Fibroblast of pulmonary artery (primary cell): ENCODE measurements around the gene AOPEP.

Source experiments
- DNase-seq: peaks from one replicate; pipeline ENCODE4 v3.0.0-alpha.2; 2010; ENCODE audit warnings: low read depth
- H3K4me3 ChIP-seq: replicated peaks from 2 replicates; pipeline ENCODE4 v1.5.1; 2011; ENCODE audit warnings: low read depth, mild to moderate bottlenecking, control low read depth, low read length, moderate library complexity
- TF ChIP-seq, protein P1 (sequence below): IDR thresholded peaks from 2 replicates; pipeline ENCODE4 v1.5.1; 2011; ENCODE audit warnings: mild to moderate bottlenecking, control low read depth, low read length, inconsistent platforms; ENCODE audit errors: missing control alignments

AOPEP gene

DNA sequence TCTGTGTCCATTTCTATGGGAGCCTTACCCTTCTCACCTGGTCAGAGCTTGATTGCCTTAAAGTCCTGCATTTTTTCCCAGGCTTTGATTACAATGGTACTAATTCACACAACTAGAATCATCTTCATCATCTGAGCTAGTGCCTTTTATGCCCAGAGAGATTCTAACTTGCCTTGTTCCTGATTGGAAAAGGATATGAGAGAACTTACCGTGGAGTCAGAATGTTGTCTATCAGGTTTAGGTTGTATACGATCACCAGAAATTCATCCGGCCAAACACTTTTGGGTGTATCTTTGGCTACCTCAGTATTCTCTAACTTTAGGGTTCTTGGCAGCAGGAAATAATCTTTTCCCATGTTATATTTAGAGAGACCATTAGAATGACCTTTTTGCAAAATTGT lies 71.7 kb downstream of the AOPEP start:
- TF ChIP-seq, protein P1, sequence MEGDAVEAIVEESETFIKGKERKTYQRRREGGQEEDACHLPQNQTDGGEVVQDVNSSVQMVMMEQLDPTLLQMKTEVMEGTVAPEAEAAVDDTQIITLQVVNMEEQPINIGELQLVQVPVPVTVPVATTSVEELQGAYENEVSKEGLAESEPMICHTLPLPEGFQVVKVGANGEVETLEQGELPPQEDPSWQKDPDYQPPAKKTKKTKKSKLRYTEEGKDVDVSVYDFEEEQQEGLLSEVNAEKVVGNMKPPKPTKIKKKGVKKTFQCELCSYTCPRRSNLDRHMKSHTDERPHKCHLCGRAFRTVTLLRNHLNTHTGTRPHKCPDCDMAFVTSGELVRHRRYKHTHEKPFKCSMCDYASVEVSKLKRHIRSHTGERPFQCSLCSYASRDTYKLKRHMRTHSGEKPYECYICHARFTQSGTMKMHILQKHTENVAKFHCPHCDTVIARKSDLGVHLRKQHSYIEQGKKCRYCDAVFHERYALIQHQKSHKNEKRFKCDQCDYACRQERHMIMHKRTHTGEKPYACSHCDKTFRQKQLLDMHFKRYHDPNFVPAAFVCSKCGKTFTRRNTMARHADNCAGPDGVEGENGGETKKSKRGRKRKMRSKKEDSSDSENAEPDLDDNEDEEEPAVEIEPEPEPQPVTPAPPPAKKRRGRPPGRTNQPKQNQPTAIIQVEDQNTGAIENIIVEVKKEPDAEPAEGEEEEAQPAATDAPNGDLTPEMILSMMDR = no peak
- no peak for DNase-seq

DNA sequence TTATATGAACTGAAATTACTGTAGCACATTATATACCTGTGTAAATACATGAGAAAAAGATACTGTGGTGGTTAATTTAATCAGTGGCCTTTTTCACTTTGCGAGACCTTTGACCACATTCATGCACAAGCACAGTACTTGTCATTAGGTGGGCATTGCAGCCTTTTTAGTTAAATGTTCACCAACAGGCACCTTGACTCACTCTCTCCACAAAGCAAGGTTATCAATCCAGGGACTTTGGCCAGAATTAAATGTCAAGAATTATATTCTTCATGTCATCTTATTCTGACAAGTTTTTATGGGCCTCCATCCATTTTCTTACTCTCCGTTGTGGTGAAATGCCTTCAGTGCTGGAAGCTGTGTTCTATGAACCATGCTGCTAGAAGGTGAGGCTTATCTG lies 72.2 kb downstream of the AOPEP start:
- TF ChIP-seq, protein P1 = no peak
- DNase-seq = no peak
- H3K4me3 ChIP-seq = no peak overlapping the region

More for the DNA sequence above, 71.7 kb downstream of the AOPEP start:
- H3K4me3 ChIP-seq = no peak overlapping the region

DNA sequence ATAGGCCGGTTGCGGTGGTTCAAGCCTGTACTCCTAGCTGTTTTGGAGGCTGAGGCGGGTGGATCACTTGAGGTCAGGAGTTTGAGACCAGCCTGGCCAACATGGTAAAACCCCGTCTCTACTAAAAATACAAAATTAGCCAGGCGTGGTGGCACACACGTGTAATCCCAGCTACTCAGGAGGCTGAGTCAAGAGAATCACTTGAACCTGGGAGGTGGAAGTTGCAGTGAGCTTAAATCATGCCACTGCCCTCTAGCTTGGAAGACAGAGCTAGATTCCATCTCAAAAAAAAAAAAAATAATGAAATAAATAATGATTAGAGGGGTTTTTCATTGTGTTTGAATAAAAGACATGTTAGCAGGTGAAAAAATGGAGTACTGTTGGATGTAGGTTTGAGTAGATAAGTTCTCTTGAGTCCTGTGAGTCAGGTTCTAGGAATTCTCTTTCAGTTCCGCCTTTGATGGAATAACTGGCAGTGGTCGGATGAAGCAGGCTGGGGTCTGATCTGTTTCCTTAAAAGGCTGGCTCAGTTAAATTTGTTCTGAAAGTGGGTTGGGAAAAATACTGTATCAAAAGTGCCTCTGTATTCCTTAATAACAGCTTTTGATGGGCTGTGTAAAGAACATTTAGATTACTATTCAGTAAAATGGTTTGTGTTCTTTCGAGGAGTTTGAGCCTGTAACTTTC lies 73.2 kb downstream of the AOPEP start:
- no peak overlapping the region for H3K4me3 ChIP-seq
- DNase-seq = peak; percentile 77
- TF ChIP-seq, protein P1 = no peak

DNA sequence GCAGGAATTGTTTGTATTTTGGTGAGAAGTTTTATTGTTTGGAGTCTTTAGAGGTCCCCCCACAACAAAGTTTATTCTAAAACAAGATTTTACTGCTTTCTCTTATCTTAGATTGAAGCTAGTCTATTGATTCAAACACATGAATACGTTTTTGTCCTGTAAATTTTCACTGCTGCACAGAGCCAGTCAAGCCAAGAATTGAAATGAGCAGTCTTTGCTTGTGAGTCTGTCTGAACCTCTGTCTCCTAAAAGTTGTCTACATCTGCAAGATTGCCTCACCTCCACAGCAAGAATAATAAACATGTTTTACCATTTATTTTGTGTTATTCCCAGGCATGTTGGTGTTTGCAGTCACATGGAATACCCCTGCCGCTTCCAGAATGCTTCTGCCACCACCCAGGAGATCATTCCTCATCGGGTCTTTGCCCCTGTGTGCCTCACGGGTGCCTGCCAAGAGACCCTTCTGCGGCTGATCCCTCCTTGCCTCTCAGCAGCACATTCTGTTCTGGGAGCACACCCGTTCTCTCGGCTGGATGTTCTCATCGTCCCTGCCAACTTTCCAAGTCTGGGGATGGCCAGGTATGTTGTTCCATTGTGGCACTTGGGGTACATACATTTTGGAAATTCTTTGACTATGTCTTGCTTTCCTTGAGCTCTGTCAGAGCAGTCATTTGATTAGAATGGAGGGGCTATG lies 74.1 kb downstream of the AOPEP start:
- DNase-seq = no peak
- TF ChIP-seq, protein P1 = no peak
- H3K4me3 ChIP-seq = no peak overlapping the region

DNA sequence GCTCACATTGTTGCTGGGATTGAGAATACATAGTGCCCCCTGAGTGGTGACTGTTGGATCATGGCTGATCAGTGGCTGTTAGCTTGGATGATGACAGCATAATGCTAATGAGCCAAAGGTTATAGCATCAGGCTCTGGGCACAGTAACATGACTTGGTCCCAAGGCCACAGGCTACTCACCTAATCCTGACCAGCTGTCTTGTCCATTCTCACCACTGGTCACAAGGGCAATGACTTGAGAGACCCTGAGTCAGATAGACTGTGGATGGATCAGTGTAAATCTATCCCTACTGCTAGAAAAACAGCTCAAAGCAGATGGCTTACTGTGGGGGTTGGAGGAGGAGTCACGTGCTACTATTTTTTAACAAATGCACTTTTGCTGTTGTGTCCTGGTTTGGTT lies 74.7 kb downstream of the AOPEP start:
- no peak overlapping the region for H3K4me3 ChIP-seq
- TF ChIP-seq, protein P1 = no peak
- DNase-seq = no peak

DNA sequence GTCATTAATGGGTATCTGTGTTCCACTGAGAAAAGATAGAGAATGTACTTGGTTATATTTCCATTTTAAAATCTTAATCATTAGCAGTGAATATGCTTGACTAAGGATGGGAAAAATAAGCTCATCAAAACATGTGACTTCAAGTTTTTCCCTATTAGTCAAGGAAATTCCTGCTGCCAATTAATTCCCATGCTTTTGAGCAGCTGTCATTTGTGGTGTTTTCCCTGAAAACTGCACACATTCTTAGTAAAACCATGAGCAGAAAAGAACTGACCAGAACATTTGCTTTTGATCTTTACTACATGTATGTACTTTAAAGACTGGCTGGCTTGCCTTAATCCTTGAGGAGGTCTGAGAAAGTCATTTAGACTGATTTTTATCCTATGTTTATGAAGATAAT lies 75.2 kb downstream of the AOPEP start:
- TF ChIP-seq, protein P1 = no peak
- DNase-seq = peak; percentile 32
- H3K4me3 ChIP-seq = no peak overlapping the region
